K562 (cell line): Measurements from ENCODE around the gene SH3BGRL3. TPM values are rescaled to one million over a fixed set of nuclear protein-coding genes. Genes with fewer than 3 reads are reported as not detected.

Experiments
- ATAC-seq: fragments of 200-7000 bp; cut with Tn5 transposase; 3 replicates; pipeline ENCODE4 v1.9.1; 2020; ENCODE audit warnings: moderate library complexity
- BruUV-seq: library from RNA; stranded (reverse); fragments of 400-500 nt; replicated peaks from 2 replicates; lab custom pipeline; 2021; lab: Mats Ljungman, UMichigan
- CTCF ChIA-PET: fragments of 300-600 bp; formaldehyde crosslinking; extraction: SDS; loops from one replicate; lab custom pipeline; 2021; ENCODE audit warnings: low intra/inter-chr PET ratio; lab: Yijun Ruan, JAX
- POLR2A ChIA-PET: fragments of 300-600, 350-650 bp; sonication (Branson Sonifier 250); formaldehyde crosslinking; extraction: SDS; loops from one replicate; lab custom pipeline; 2021; ENCODE audit warnings: antibody characterized with exemption, inconsistent platforms; lab: Yijun Ruan, JAX
- DNase-seq, 4 experiments: peaks; one replicate each; pipeline versions ENCODE4 v3.0.0 to v3.0.0-alpha.2; 2011 to 2018; ENCODE audit warnings: low spot score in 3 of 4, mixed read lengths in 3 of 4; ENCODE audit errors: extremely low read depth in 1 of 4
- FAIRE-seq: peaks from 2 replicates; lab custom pipeline; 2011; peaks lifted over from hg19 to GRCh38; lab: Jason Lieb, UNC
- H2AFZ ChIP-seq: 2 replicates; pipeline ENCODE4 v1.6.0; 2011; ENCODE audit warnings: low read depth, low read length, control low read depth, inconsistent platforms
- H3K27ac ChIP-seq: fragments of 200-600 bp; 3 replicates; pipeline ENCODE4 v1.8.0; 2011; ENCODE audit warnings: low read depth, mild to moderate bottlenecking, control low read depth, inconsistent platforms, low read length, moderate library complexity, mixed read lengths; ENCODE audit errors: extremely low read depth
- H3K27me3 ChIP-seq, 2 experiments: fragments of 300-600 bp in 1 of 2; 2 replicates in 1 of 2; 3 replicates in 1 of 2; pipeline versions ENCODE4 v1.6.0 to v1.8.0; 2011; ENCODE audit warnings: inconsistent platforms in 2 of 2, low read length in 2 of 2, mild to moderate bottlenecking in 1 of 2, mixed read lengths in 1 of 2, moderate library complexity in 1 of 2; ENCODE audit not compliant: control insufficient read depth in 2 of 2, insufficient read depth in 2 of 2
- H3K36me3 ChIP-seq: fragments of 300-600 bp; 3 replicates; pipeline ENCODE4 v1.8.0; 2011; ENCODE audit warnings: mild to moderate bottlenecking, low read length, inconsistent platforms; ENCODE audit not compliant: control insufficient read depth, insufficient read depth
- H3K4me1 ChIP-seq, 2 experiments: fragments of 200-600 bp in 1 of 2; replicated peaks in 1 of 2; 2 replicates in 1 of 2; 3 replicates in 1 of 2; pipeline versions ENCODE4 v1.5.1 to v1.8.0; 2011; ENCODE audit warnings: inconsistent platforms in 2 of 2, low read length in 2 of 2, mild to moderate bottlenecking in 1 of 2, mixed read lengths in 1 of 2, moderate library complexity in 1 of 2; ENCODE audit not compliant: control insufficient read depth in 2 of 2, insufficient read depth in 2 of 2
- H3K4me2 ChIP-seq: 2 replicates; pipeline ENCODE4 v1.6.1; 2011; ENCODE audit warnings: low read length, control low read depth, inconsistent platforms, mixed read lengths; ENCODE audit not compliant: insufficient read depth
- H3K4me3 ChIP-seq: fragments of 200-600 bp; sonication (generic), shearing (Covaris generic); 2 replicates; pipeline ENCODE4 v1.5.1; 2016; ENCODE audit warnings: control low read depth, inconsistent platforms
- H3K79me2 ChIP-seq: fragments of 200-600 bp; 3 replicates; pipeline ENCODE4 v1.8.0; 2011; ENCODE audit warnings: low read length, inconsistent platforms; ENCODE audit not compliant: control insufficient read depth, insufficient read depth
- H3K9ac ChIP-seq, 2 experiments: 2 replicates each; pipeline versions ENCODE4 v1.6.0 to v1.6.1; 2011; ENCODE audit warnings: low read depth in 2 of 2, low read length in 2 of 2, control low read depth in 1 of 2, inconsistent platforms in 1 of 2, mild to moderate bottlenecking in 1 of 2, mixed read lengths in 1 of 2; ENCODE audit not compliant: insufficient read depth in 1 of 2
- H3K9me1 ChIP-seq: one replicate; pipeline ENCODE4 v1.6.0; 2011; ENCODE audit warnings: inconsistent platforms, mild to moderate bottlenecking, low read length, moderate library complexity; ENCODE audit not compliant: control insufficient read depth, insufficient read depth
- H3K9me3 ChIP-seq: replicated peaks from 2 replicates; pipeline ENCODE4 v1.5.1; 2011; ENCODE audit warnings: low read depth, low read length, inconsistent platforms; ENCODE audit not compliant: control insufficient read depth, insufficient read depth
- H4K20me1 ChIP-seq: replicated peaks from 2 replicates; pipeline ENCODE4 v1.6.1; 2011; ENCODE audit warnings: low read length, inconsistent platforms, mixed read lengths; ENCODE audit not compliant: control insufficient read depth, insufficient read depth
- ARHGAP35 ChIP-seq: fragments of 450-650 bp; IDR thresholded peaks from 2 replicates; pipeline ENCODE4 v1.6.1; 2018; ENCODE audit not compliant: partially characterized antibody
- CEBPG ChIP-seq, 3 experiments: fragments of 200-800 bp in 1 of 3; sonication (Bioruptor generic) in 1 of 3; sonication (generic) in 1 of 3; formaldehyde crosslinking in 1 of 3; IDR thresholded peaks in 2 of 3; conservative IDR thresholded peaks in 1 of 3; 2 replicates each; pipeline versions ENCODE4 v1.6.1 to v1.8.0; 2016 to 2022; ENCODE audit warnings: missing compliant biosample characterization in 2 of 3, missing genetic modification characterization in 2 of 3, mild to moderate bottlenecking in 1 of 3, missing genetic modification reagents in 1 of 3
- CGGBP1 ChIP-seq: fragments of 250-450 bp; sonication (Bioruptor Pico); IDR thresholded peaks from 2 replicates; pipeline ENCODE4 v1.9.0; 2021; ENCODE audit warnings: mild to moderate bottlenecking
- CHAMP1 ChIP-seq: fragments of 450-650 bp; IDR thresholded peaks from 2 replicates; pipeline ENCODE4 v1.6.1; 2016; ENCODE audit warnings: mild to moderate bottlenecking
- CREBBP ChIP-seq: IDR thresholded peaks from one replicate; pipeline ENCODE4 v1.6.1; 2012; ENCODE audit warnings: low read depth, mild to moderate bottlenecking, control low read depth, inconsistent platforms, low read length
- CREM ChIP-seq: IDR thresholded peaks from 2 replicates; pipeline ENCODE4 v1.6.1; 2014; ENCODE audit warnings: antibody characterized with exemption, low read depth
- FUS ChIP-seq: fragments of 200-400 bp; formaldehyde crosslinking; optimal IDR thresholded peaks from 2 replicates; pipeline ENCODE3; 2017; ENCODE audit warnings: low read depth, low read length
- GTF2A2 ChIP-seq: IDR thresholded peaks from 2 replicates; pipeline ENCODE4 v1.6.1; 2016; ENCODE audit warnings: mild to moderate bottlenecking, missing genetic modification characterization, missing compliant biosample characterization
- KAT2B ChIP-seq: IDR thresholded peaks from one replicate; pipeline ENCODE4 v1.6.1; 2012; ENCODE audit warnings: low read depth, mild to moderate bottlenecking, control low read depth, inconsistent platforms, low read length, moderate library complexity
- NFATC3 ChIP-seq: fragments of 450-650 bp; IDR thresholded peaks from 2 replicates; pipeline ENCODE4 v1.6.1; 2017; ENCODE audit warnings: mild to moderate bottlenecking
- ZC3H8 ChIP-seq: fragments of 450-650 bp; IDR thresholded peaks from 2 replicates; pipeline ENCODE4 v1.6.1; 2017
- ZNF121 ChIP-seq: sonication (generic); formaldehyde crosslinking; conservative IDR thresholded peaks from 2 replicates; pipeline ENCODE4 v1.8.0; 2022; ENCODE audit warnings: missing genetic modification reagents
- ZNF408 ChIP-seq: fragments of 250-450 bp; sonication (Bioruptor Pico); IDR thresholded peaks from 2 replicates; pipeline ENCODE4 v1.4.0; 2020; ENCODE audit warnings: low read depth, mild to moderate bottlenecking, moderate library complexity
- ZNF717 ChIP-seq: fragments of 250-450 bp; sonication (Bioruptor Pico); IDR thresholded peaks from 2 replicates; pipeline ENCODE4 v1.5.0; 2021
- WGBS: fragments of 100-300 bp; shearing (Covaris generic); methylation state at CpG from one replicate; pipeline ENCODE4 v1.1.6; 2016; ENCODE audit warnings: low coverage, mixed read lengths; ENCODE audit not compliant: insufficient coverage; ENCODE audit errors: missing lambda C conversion rate; 5-methylcytosine and 5-hydroxymethylcytosine counted together
- in situ Hi-C: fragments of 300-500 bp; cut with MboI; formaldehyde crosslinking; loops from 4 replicates; pipeline ENCODE4 v1.15.0; 2018; ENCODE audit warnings: inconsistent platforms, mixed read lengths
- intact Hi-C: fragments of 100-400 bp; cut with micrococcal nuclease; formaldehyde crosslinking; loops from 2 replicates; pipeline ENCODE4 v1.14.2; 2022
- polyA plus RNA-seq, 8 experiments: library from polyadenylated mRNA; depleted of rRNA in 4 of 8; stranded (reverse) in 5 of 8; unstranded in 3 of 8; fragments of >200 nt; fragmentation: Nextera tagmentation in 2 of 8; fragmentation: Illumina TruSeq in 1 of 8; extraction: Ambion mirVana in 2 of 8; extraction: Trizol in 1 of 8; gene quantifications; 2 replicates each; pipeline versions ENCODE4 v1.2.1 to v1.2.3, GENCODE V29; 2011 to 2014; ENCODE audit warnings: inconsistent platforms in 1 of 8, missing spikeins in 1 of 8
- total RNA-seq, 7 experiments: library from RNA; depleted of rRNA in 6 of 7; stranded (reverse); fragments of >200 nt in 6 of 7; fragmentation: Illumina TruSeq in 2 of 7; extraction: Trizol in 2 of 7; gene quantifications; 2 replicates each; pipeline versions ENCODE4 v1.2.1 to v1.2.3, GENCODE V29; 2011 to 2021; ENCODE audit warnings: low replicate concordance in 1 of 7
- TF ChIP-seq, protein P1 (sequence below): fragments of 450-650 bp; formaldehyde crosslinking; IDR thresholded peaks from 2 replicates; pipeline ENCODE4 v1.4.0; 2020; ENCODE audit warnings: mild to moderate bottlenecking, mixed read lengths

Gene SH3BGRL3
- total and polyA plus RNA-seq, 9 of the 15 experiments (the other 6 are each of a cell fraction or from before 2014, with no cell fraction given): 30.3 to 140 (median 54.2) TPM

- Histone ChIP-seq H3K9ac (peak within 1 kb of the TSS; percentile 91 to 99), H3K9me3 (no peaks in the 10 kb centered on the region), H3K4me3 (peak within 1 kb of the TSS; percentile 76), H3K9me1 (no peaks in the 10 kb centered on the region), H3K4me1 (peaks cover 12 to 22% of the 10 kb centered on the region in 2 experiments; a peak in 4 of 5 replicates), H3K4me2 (peak within 1 kb of the TSS; percentile 98), H3K79me2 (peaks cover 55% of the 10 kb centered on the region), H3K36me3 (peaks cover 20% of the 10 kb centered on the region; the same call in 2 of the 3 replicates), H3K27me3 (no peaks in the 10 kb centered on the region), H4K20me1 (peaks cover 23% of the 10 kb centered on the region; the same call in 1 of the 2 replicates), H3K27ac (peak within 1 kb of the TSS; percentile 89), H2AFZ (peak within 1 kb of the TSS; percentile 100)
- TSS peak; percentile 75 for BruUV-seq
- ATAC-seq (peak; percentile 94), FAIRE-seq (peak; percentile 88), DNase-seq (peak; percentile 99 to 100 (median 100))
- under 1% methylated on average over 73 of the region's 73 CpGs for WGBS
- in situ Hi-C loops: no loop called here
- POLR2A ChIA-PET: interaction anchor here (0.5 to 6.3 kb wide), 22 partner anchors 12 to 202 kb away, joined by 3 to 53 read pairs (median 4); partner anchors contain the start of genes SH3BGRL3 and ZNF593
- intact Hi-C loops: loop anchor here (1.0 to 5.0 kb wide), 3 partner anchors 44 to 372 kb away; partner anchors contain the start of genes C1orf232, CATSPER4 and ZNF593
- CTCF ChIA-PET: interaction anchor here (0.6 to 1.4 kb wide), 7 partner anchors 44 to 129 kb away, joined by 3 to 4 read pairs (median 3); partner anchors contain the start of gene ZNF593
- TF ChIP-seq ARHGAP35: no peak
- TF ChIP-seq CREBBP: no peak
- TF ChIP-seq GTF2A2 (tag): no peak
- 0 out of 2 replicates have a peak, but pooled peaks have one; percentile 21 for TF ChIP-seq CEBPG (CRISPR knock-in tag; IDR thresholded peaks at IDR 0.05)
- TF ChIP-seq CEBPG (tag; conservative IDR thresholded peaks at IDR 0.05 in 1 of 2, IDR thresholded peaks at IDR 0.05 in 1 of 2): no peak
- TF ChIP-seq KAT2B: no peak
- 0 out of 2 replicates have a peak, but pooled peaks have one; percentile 9 for TF ChIP-seq CGGBP1
- peak; percentile 91 for TF ChIP-seq CREM
- no peak for TF ChIP-seq CHAMP1
- TF ChIP-seq NFATC3: no peak
- TF ChIP-seq, protein P1, sequence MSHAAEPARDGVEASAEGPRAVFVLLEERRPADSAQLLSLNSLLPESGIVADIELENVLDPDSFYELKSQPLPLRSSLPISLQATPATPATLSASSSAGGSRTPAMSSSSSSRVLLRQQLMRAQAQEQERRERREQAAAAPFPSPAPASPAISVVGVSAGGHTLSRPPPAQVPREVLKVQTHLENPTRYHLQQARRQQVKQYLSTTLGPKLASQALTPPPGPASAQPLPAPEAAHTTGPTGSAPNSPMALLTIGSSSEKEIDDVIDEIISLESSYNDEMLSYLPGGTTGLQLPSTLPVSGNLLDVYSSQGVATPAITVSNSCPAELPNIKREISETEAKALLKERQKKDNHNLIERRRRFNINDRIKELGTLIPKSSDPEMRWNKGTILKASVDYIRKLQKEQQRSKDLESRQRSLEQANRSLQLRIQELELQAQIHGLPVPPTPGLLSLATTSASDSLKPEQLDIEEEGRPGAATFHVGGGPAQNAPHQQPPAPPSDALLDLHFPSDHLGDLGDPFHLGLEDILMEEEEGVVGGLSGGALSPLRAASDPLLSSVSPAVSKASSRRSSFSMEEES (CRISPR knock-in tag): no peak
- TF ChIP-seq ZNF408 (CRISPR knock-in tag): no peak
- no peak for TF ChIP-seq ZC3H8
- TF ChIP-seq ZNF717 (CRISPR knock-in tag): no peak
- no peak for TF ChIP-seq FUS
- TF ChIP-seq ZNF121: no peak
Observed at GRCh38 chr1:26233903-26234643, 45.8 kb upstream of the SH3BGRL3 start, which contains the start of gene CEP85. TSS of gene CEP85 (plus strand) at chr1:26234200. CDS start at chr1:26239784, 5,584 bp downstream.
